Fibroblast of pulmonary artery (primary cell): Measurements from ENCODE around the gene DNAAF5.

ENCODE experiments used
- DNase-seq: peaks from one replicate; pipeline ENCODE4 v3.0.0-alpha.2; 2010; ENCODE audit warnings: low read depth
- H3K4me3 ChIP-seq: replicated peaks from 2 replicates; pipeline ENCODE4 v1.5.1; 2011; ENCODE audit warnings: low read depth, mild to moderate bottlenecking, control low read depth, low read length, moderate library complexity
- TF ChIP-seq, protein P1 (sequence below): IDR thresholded peaks from 2 replicates; pipeline ENCODE4 v1.5.1; 2011; ENCODE audit warnings: mild to moderate bottlenecking, control low read depth, low read length, inconsistent platforms; ENCODE audit errors: missing control alignments

DNAAF5 gene

DNA sequence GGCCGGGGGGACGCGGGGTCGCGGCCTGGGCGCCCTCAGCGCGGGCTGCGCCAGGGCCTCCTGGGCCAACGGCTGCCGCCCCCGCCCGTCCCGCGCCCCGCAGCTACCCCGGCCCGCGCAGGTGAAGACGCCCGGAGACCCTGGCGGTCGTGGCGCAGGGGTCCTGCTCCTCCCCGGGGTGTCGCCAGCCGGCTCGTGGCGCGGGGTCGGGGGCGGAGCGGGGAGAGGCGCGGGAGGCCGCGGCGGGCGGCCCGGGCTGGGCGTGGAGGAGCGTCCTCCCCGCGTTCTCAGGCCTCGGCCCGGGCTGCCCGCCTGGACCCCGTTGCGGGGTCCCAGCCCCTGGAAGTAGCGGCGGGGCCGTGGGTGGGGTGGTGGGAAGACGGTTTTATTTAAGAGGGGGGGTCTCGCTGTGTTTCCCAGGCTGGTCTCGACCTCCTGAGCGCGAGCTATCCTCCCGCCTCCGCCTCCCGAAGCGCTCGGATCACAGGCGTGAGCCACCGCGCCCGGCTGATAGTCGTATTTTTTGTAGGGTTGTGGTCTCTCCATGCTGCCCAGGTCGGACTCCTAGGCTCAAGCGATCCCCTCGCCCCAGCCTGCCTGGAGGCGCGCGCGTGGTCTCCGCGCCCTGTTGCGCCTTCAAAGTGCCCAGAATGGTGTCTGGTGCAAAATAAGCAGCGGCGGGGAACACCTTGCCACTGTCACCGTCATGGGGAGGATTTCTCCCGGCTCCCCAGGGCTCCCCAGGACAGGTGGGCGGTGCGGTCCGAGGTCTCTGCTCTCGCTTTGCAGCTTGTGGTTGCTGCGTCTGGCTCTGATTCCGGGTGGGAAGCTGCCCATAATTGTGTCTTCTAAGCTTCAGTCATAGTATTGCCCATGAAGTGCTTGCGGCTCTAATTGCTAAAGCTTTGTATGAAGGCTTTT is 90.5 kb downstream of the DNAAF5 start:
- TF ChIP-seq, protein P1, sequence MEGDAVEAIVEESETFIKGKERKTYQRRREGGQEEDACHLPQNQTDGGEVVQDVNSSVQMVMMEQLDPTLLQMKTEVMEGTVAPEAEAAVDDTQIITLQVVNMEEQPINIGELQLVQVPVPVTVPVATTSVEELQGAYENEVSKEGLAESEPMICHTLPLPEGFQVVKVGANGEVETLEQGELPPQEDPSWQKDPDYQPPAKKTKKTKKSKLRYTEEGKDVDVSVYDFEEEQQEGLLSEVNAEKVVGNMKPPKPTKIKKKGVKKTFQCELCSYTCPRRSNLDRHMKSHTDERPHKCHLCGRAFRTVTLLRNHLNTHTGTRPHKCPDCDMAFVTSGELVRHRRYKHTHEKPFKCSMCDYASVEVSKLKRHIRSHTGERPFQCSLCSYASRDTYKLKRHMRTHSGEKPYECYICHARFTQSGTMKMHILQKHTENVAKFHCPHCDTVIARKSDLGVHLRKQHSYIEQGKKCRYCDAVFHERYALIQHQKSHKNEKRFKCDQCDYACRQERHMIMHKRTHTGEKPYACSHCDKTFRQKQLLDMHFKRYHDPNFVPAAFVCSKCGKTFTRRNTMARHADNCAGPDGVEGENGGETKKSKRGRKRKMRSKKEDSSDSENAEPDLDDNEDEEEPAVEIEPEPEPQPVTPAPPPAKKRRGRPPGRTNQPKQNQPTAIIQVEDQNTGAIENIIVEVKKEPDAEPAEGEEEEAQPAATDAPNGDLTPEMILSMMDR: no peak
- DNase-seq: no peak

DNA sequence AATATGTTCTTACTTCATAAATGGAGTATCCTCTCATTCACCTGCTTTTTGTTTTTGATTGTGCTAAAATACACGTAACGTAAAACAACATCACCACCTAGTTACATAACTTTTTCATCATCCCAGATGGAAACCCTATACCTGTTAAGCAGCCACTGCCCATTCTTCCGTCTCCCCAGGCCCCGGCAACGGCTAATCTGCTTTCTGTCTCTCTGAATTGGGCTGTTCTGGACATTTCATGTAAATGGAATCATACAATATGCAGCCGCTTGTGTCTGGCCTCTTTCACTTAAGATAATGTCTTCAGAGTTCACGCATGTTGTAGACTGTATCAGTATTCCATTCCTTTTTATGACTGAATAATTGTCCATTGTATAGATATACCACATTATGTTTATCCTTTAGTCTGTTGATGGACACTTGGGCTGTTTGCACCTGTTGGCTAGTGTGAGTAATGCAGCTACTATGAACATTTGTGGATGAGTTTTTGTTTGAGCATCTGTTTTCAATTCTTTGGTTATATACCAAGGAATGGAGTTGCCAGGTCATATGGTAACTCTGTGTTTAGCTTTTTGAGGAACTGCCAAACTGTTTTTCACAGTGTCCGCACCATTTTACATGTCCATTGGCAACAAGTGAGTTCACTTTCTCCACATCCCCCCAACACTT is 91.7 kb downstream of the DNAAF5 start:
- H3K4me3 ChIP-seq: no peak overlapping the region
- DNase-seq: peak; percentile 52
- TF ChIP-seq, protein P1: peak; percentile 40

More for the DNA sequence above, 90.5 kb downstream of the DNAAF5 start:
- peak overlapping the region; percentile 73 for H3K4me3 ChIP-seq

DNA sequence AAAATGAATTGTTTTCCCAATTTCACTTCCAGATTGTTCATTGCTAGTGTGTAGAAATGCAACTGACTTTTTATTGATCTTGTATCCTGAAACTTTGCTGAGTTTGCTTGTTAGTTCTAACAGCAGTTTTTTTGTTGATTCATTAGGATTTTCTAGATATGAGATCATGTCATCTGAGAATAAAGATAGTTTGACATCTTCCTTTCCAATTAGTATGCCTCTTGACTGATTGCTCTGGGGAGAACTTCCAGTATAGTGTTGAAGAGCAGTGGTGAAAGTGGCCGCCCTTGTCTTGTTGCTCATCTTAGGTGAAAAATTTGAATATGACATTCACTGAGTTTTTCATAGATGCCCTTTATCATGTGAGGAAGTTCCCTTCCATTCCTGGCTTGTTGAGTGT is 93.8 kb downstream of the DNAAF5 start:
- no peak overlapping the region for H3K4me3 ChIP-seq
- no peak for DNase-seq
- TF ChIP-seq, protein P1: no peak

DNA sequence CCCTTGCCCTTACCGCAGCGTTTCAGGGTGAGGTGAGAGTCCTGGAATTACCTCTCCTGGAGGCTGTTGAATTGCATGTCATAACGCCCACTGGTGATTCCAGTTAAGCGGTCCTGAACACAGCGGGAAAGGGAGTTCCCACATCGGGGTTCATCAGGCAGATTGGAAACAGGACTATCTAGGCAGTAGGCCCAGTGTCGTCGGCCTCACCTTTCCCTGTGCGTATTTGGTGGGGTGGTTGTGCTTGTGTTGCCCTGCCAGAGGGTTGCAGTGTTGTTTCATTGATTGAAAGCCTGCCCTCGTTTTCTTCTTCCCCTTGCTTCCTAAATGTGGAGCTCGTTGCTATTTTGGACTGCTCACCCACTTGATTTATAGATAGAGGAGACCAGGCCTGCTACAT is 95.2 kb downstream of the DNAAF5 start:
- TF ChIP-seq, protein P1: no peak
- H3K4me3 ChIP-seq: no peak overlapping the region

DNA sequence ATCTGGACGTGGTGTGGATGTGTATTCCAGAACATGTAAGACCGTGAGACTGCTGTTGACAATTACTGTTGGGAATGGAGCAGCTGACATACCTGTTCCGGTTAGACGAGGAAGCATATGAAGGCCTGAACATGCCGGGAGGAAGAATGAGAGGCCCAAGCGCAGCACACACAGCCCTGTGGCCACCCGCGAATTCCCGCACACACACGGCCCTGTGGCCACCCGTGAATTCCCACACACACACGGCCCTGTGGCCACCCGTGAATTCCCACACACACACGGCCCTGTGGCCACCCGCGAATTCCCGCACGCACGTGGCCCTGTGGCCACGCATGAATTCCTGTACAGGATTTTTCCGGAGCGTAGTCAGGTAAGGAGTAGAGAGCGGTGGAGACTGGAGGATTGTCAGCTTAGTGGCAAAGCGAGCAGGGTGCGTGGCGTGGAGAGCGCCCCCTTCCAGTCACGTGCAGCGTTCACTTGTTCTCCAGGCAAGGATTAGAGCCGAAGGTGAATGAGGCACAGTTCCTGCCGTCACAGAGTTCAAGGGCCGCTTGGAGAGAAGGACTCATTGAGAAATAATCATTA is 96.3 kb downstream of the DNAAF5 start:
- no peak overlapping the region for H3K4me3 ChIP-seq
- TF ChIP-seq, protein P1: no peak
- DNase-seq: no peak

More for the DNA sequence above, 95.2 kb downstream of the DNAAF5 start:
- DNase-seq: no peak

DNA sequence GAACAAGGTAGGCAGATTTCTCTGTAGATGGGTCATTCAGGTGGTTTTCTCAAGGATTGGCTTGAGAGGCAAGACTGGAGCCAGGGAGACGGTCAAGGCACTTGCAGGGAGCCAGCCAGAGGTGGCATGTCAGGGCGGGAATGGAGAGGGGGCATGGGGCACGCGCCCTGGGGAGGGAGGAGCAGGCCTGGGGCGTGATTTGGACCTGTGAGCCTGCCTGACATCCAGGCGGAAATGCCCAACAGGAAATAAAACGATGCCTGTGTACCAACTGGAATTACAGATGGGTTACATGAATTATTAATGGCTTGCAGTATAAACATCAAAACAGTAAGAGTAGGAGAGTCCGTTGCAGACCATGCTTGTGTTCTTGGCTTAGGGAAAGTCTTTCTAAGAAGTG is 97.2 kb downstream of the DNAAF5 start:
- TF ChIP-seq, protein P1: no peak
- DNase-seq: no peak
- H3K4me3 ChIP-seq: no peak overlapping the region
